Body of pancreas (tissue), 4 donors: Measurements from ENCODE around the gene CADM3. TPM values are rescaled to one million over a fixed set of nuclear protein-coding genes. Genes with fewer than 3 reads are reported as not detected.

Experiments used
- ATAC-seq: fragments of 150-250 bp; one replicate; pipeline ENCODE4 v1.9.1; 2016
- DNase-seq, 4 donors: peaks; one replicate each; pipeline ENCODE4 v3.0.0-alpha.2; 2019
- H3K27ac ChIP-seq, 4 donors: fragments of 200-600 bp; sonication (generic); 1 replicate in 3 of 4; 2 replicates in 1 of 4; pipeline versions ENCODE4 v1.5.1 to v1.6.1; 2016 to 2019; ENCODE audit warnings: mild to moderate bottlenecking in 1 of 4, mixed read lengths in 1 of 4, moderate library complexity in 1 of 4
- H3K27me3 ChIP-seq, 2 donors: fragments of 200-600 bp; sonication (generic); one replicate each; pipeline ENCODE4 v1.6.0; 2016; ENCODE audit warnings: mild to moderate bottlenecking in 1 of 2
- H3K36me3 ChIP-seq, 2 donors: fragments of 200-600 bp; sonication (generic); replicated peaks in 1 of 2; 2 replicates each; pipeline ENCODE4 v1.5.1; 2016; ENCODE audit warnings: low read depth in 2 of 2; ENCODE audit not compliant: insufficient read depth in 1 of 2
- H3K4me1 ChIP-seq: fragments of 200-600 bp; sonication (generic); one replicate; pipeline ENCODE4 v1.6.0; 2016
- H3K4me3 ChIP-seq, 2 donors: fragments of 200-600 bp; sonication (generic); 1 replicate in 1 of 2; 2 replicates in 1 of 2; pipeline ENCODE4 v1.5.1; 2016 to 2019
- H3K9me3 ChIP-seq, 3 donors: fragments of 200-600 bp; sonication (generic); 1 replicate in 2 of 3; 2 replicates in 1 of 3; pipeline ENCODE4 v1.5.1; 2016
- POLR2A ChIP-seq, 3 donors: fragments of 450-650 bp; IDR thresholded peaks; one replicate each; pipeline ENCODE4 v1.6.1; 2016; ENCODE audit warnings: antibody characterized with exemption in 3 of 3, mild to moderate bottlenecking in 2 of 3
- WGBS, 2 donors: methylation state at CpG; one replicate each; pipeline ENCODE4 v1.1.5; 2017; 5-methylcytosine and 5-hydroxymethylcytosine counted together
- intact Hi-C: fragments of 100-400 bp; cut with DNase I; formaldehyde crosslinking; loops from one replicate; pipeline ENCODE4 v1.15.1; 2023
- total RNA-seq, 2 donors: library from RNA; depleted of rRNA; stranded (reverse); fragments of >200 nt; gene quantifications; one replicate each; pipeline ENCODE4 v1.1.0, GENCODE V29; 2016
- TF ChIP-seq, protein P1 (sequence below), 7 experiments: fragments of 450-650 bp in 4 of 7; fragments of 200-600 bp in 3 of 7; sonication (generic) in 3 of 7; IDR thresholded peaks; one replicate each; pipeline ENCODE4 v1.5.1; 2016 to 2019; ENCODE audit warnings: antibody characterized with exemption in 7 of 7

CADM3 gene
- total RNA-seq, 2 donors from 2014 or later = 0.26 to 1.6 TPM

DNA sequence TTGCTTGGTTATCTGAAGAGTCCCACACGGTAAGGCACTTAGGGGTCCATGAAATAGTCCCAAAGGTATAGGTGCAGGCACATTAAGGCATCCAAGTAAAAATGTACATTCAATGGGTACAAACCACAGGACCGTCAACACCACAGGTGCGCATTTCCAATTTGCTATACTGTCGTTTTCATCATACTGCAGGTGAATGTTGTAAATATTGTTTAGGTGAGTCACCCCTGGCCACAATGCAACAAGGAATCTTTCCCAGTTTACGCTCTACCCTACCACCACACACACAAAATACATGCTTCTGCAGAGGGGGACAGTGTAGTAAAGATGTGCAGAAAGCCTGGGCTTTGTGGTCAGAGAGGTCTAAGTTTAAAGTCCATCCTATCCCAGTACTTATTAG lies 13.7 kb downstream of the CADM3 start:
- Histone ChIP-seq H3K4me3 (no peak overlapping the region), H3K27me3 (no peaks in the 10 kb centered on the region), H3K36me3 (no peaks in the 10 kb centered on the region), H3K9me3 (no peaks in the 10 kb centered on the region), H3K27ac (no peak overlapping the region), H3K4me1 (peaks cover 7% of the 10 kb centered on the region)
- WGBS, 2 donors = 62 to 71% methylated on average over 5 of the region's 5 CpGs
- DNase-seq = no peak
- TF ChIP-seq, protein P1, sequence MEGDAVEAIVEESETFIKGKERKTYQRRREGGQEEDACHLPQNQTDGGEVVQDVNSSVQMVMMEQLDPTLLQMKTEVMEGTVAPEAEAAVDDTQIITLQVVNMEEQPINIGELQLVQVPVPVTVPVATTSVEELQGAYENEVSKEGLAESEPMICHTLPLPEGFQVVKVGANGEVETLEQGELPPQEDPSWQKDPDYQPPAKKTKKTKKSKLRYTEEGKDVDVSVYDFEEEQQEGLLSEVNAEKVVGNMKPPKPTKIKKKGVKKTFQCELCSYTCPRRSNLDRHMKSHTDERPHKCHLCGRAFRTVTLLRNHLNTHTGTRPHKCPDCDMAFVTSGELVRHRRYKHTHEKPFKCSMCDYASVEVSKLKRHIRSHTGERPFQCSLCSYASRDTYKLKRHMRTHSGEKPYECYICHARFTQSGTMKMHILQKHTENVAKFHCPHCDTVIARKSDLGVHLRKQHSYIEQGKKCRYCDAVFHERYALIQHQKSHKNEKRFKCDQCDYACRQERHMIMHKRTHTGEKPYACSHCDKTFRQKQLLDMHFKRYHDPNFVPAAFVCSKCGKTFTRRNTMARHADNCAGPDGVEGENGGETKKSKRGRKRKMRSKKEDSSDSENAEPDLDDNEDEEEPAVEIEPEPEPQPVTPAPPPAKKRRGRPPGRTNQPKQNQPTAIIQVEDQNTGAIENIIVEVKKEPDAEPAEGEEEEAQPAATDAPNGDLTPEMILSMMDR (IDR thresholded peaks at IDR 0.05) = no peak
- TF ChIP-seq POLR2A (IDR thresholded peaks at IDR 0.05) = no peak
- no peak for ATAC-seq
- intact Hi-C loops = no loop called here

- TF ChIP-seq POLR2A (IDR thresholded peaks at IDR 0.05) = no peak
- TF ChIP-seq, protein P1 (IDR thresholded peaks at IDR 0.05) = no peak
- H3K4me1 ChIP-seq = peaks cover 7% of the 10 kb centered on the region
- H3K36me3 ChIP-seq = no peaks in the 10 kb centered on the region
- 42 to 44% methylated on average over 3 of the region's 3 CpGs for WGBS, 2 donors
- no peak overlapping the region for H3K4me3 ChIP-seq
- ATAC-seq = no peak
- H3K27me3 ChIP-seq = no peaks in the 10 kb centered on the region
- H3K27ac ChIP-seq = no peak overlapping the region
- intact Hi-C loops = no loop called here
- H3K9me3 ChIP-seq = no peaks in the 10 kb centered on the region
- no peak for DNase-seq
Observed at GRCh38 chr1:159187033-159187432, 15.6 kb downstream of the CADM3 start.

DNA sequence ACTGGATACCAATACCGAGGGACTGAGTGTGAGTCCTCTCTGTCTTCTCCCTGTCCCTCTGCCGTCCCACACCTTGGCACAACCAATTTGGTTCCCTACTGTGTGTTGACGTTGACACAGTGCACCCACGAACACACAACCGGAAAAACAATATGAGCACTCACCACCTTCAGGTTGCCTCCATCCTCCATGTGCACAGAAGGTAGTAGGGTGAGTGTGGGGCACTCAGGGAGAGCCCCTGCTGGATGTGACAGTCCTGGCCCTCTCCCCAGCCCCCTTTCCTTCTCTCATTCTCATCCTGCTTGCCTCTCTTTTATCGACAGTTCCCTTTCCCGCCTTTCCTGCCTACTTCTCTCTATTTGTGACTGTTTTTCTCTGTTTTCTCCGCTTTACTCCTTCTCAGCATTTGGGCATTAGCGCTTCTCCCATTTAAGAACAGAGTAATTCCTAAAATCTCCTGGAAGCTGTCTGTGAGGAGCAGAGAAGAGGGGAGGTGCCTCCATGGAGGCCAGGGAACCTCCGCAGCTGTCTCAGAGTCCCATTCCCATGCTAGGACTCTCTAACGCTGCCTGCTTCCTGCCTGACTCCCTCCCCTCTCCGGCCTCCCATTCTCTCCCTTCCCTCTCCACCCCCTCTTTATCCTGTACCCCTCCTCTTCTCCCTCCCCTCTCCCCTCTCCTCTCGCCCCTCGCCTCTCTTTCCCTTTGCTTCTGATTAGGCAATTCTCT lies 16.4 kb downstream of the CADM3 start:
- Histone ChIP-seq H3K27me3 (no peaks in the 10 kb centered on the region), H3K27ac (no peak overlapping the region), H3K9me3 (no peaks in the 10 kb centered on the region), H3K4me1 (peaks cover 7% of the 10 kb centered on the region), H3K36me3 (no peaks in the 10 kb centered on the region), H3K4me3 (no peak overlapping the region)
- intact Hi-C loops = no loop called here
- DNase-seq = peak in 1 of 4 donors; percentile 14
- TF ChIP-seq, protein P1 (IDR thresholded peaks at IDR 0.05) = no peak
- no peak for TF ChIP-seq POLR2A (IDR thresholded peaks at IDR 0.05)
- 25% methylated on average over 13 to 14 of the region's 14 CpGs for WGBS, 2 donors
- ATAC-seq = peak; percentile 56

- intact Hi-C loops = no loop called here
- peak; percentile 94 for ATAC-seq
- Histone ChIP-seq H3K9me3 (no peaks in the 10 kb centered on the region), H3K27ac (no peak overlapping the region), H3K36me3 (no peaks in the 10 kb centered on the region), H3K4me3 (no peak overlapping the region), H3K4me1 (peaks cover 7% of the 10 kb centered on the region), H3K27me3 (no peaks in the 10 kb centered on the region)
- TF ChIP-seq POLR2A (IDR thresholded peaks at IDR 0.05) = peak in 2 of 3 donors; percentile 38 to 56
- TF ChIP-seq, protein P1 (IDR thresholded peaks at IDR 0.05) = no peak
- WGBS, 2 donors = 1 to 3% methylated on average over 24 of the region's 24 CpGs
- DNase-seq = peak; percentile 60 to 73 (median 69)
Observed at GRCh38 chr1:159188375-159188788, 17.0 kb downstream of the CADM3 start.

DNA sequence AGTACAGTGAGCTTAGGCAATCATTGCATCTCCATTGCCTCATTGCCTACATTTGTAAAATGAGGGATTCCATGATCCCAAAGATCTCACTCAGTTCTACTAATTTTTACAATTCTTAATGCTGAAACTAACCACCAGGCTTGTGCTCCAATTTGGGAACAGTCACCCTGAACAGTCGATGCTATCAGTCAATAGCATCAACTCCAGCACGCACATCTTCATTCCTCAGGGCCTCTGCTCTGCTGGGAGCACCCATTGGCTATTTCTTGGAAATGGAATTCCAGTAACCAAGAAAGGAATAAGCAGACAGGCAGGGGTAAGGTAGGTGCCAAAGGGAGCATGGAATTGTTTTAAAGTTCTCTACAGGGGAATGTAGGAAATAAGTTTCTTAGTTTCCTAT lies 19.0 kb downstream of the CADM3 start:
- no peak overlapping the region for H3K27ac ChIP-seq
- no peaks in the 10 kb centered on the region for H3K27me3 ChIP-seq
- no peaks in the 10 kb centered on the region for H3K9me3 ChIP-seq
- WGBS, 2 donors = 47 to 67% methylated on average over 2 of the region's 2 CpGs
- ATAC-seq = no peak
- H3K36me3 ChIP-seq = no peaks in the 10 kb centered on the region
- intact Hi-C loops = no loop called here
- H3K4me1 ChIP-seq = peaks cover 7% of the 10 kb centered on the region
- TF ChIP-seq, protein P1 (IDR thresholded peaks at IDR 0.05) = no peak
- no peak for TF ChIP-seq POLR2A (IDR thresholded peaks at IDR 0.05)
- H3K4me3 ChIP-seq = no peak overlapping the region
- DNase-seq = no peak
